Measurements from ENCODE around the gene C11orf21. TPM values are rescaled to one million over a fixed set of nuclear protein-coding genes. Genes with fewer than 3 reads are reported as not detected.
A peak's percentile ranks its signal among the peaks of the same experiment; 100 is the strongest.

The C11orf21 gene
- total RNA-seq, 1 donor from 2014 or later: not detected

DNA sequence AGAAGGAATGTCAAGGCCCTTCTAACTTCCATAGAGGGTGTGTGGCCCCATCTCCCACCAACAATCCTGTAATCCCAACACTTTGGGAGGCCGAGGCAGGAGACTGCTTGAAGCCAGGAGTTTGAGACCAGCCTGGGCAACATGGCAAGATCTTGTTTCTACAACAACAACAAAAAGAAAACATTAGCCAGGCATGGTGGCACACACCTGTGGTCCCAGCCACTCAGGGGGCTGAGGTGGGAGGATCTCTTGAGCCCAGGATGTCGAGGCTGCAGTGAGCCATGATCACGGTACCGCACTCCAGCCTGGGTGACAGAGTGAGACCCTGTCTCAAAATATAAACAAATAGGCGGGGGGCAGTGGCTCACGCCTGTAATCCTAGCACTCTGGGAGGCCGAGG is 17.0 kb upstream of the C11orf21 start:
- peak in 1 of 2 donors; percentile 30 for DNase-seq (ENCODE audit: low spot score in 2 of 2)
- peaks cover 8 to 15% of the 10 kb centered on the region in 2 donors for H3K4me1 ChIP-seq
- no peaks in the 10 kb centered on the region for H3K27me3 ChIP-seq
- no peaks in the 10 kb centered on the region for H3K36me3 ChIP-seq
- H3K27ac ChIP-seq: no peak overlapping the region
- no peaks in the 10 kb centered on the region for H3K9me3 ChIP-seq
- intact Hi-C loops (cut with DNase I): loop anchor here (5.0 kb wide), 1 partner anchor 569 kb away; the partner anchor contains the start of gene CDKN1C
- no peak overlapping the region for H3K4me3 ChIP-seq
- TF ChIP-seq, protein P1, sequence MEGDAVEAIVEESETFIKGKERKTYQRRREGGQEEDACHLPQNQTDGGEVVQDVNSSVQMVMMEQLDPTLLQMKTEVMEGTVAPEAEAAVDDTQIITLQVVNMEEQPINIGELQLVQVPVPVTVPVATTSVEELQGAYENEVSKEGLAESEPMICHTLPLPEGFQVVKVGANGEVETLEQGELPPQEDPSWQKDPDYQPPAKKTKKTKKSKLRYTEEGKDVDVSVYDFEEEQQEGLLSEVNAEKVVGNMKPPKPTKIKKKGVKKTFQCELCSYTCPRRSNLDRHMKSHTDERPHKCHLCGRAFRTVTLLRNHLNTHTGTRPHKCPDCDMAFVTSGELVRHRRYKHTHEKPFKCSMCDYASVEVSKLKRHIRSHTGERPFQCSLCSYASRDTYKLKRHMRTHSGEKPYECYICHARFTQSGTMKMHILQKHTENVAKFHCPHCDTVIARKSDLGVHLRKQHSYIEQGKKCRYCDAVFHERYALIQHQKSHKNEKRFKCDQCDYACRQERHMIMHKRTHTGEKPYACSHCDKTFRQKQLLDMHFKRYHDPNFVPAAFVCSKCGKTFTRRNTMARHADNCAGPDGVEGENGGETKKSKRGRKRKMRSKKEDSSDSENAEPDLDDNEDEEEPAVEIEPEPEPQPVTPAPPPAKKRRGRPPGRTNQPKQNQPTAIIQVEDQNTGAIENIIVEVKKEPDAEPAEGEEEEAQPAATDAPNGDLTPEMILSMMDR (IDR thresholded peaks at IDR 0.05): no peak

DNA sequence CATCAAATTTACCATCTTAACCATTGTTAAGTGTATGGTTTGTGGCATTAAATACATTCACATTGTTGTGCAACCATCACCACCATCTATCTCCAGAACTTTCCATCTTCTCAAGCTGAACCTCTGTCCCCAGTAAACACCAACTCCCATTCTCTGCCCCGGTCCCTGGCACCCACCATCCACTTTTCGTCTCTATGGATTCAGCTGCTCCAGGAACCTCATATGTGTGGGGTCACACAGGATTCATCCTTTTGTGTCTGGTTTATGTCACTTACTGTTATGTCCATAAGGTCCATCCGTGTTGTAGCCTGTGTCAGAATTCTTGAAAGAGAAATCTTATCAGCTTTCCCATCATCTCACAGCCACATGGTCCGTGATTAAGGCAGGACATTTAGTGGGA is 16.4 kb upstream of the C11orf21 start:
- TF ChIP-seq, protein P1 (IDR thresholded peaks at IDR 0.05): no peak
- Histone ChIP-seq H3K9me3 (no peaks in the 10 kb centered on the region), H3K4me3 (no peak overlapping the region), H3K36me3 (no peaks in the 10 kb centered on the region), H3K4me1 (peaks cover 8 to 15% of the 10 kb centered on the region in 2 donors), H3K27ac (no peak overlapping the region), H3K27me3 (no peaks in the 10 kb centered on the region)
- intact Hi-C loops (cut with DNase I): loop anchor here (5.0 kb wide), 1 partner anchor 569 kb away; the partner anchor contains the start of gene CDKN1C
- DNase-seq (ENCODE audit: low spot score in 2 of 2): no peak

DNA sequence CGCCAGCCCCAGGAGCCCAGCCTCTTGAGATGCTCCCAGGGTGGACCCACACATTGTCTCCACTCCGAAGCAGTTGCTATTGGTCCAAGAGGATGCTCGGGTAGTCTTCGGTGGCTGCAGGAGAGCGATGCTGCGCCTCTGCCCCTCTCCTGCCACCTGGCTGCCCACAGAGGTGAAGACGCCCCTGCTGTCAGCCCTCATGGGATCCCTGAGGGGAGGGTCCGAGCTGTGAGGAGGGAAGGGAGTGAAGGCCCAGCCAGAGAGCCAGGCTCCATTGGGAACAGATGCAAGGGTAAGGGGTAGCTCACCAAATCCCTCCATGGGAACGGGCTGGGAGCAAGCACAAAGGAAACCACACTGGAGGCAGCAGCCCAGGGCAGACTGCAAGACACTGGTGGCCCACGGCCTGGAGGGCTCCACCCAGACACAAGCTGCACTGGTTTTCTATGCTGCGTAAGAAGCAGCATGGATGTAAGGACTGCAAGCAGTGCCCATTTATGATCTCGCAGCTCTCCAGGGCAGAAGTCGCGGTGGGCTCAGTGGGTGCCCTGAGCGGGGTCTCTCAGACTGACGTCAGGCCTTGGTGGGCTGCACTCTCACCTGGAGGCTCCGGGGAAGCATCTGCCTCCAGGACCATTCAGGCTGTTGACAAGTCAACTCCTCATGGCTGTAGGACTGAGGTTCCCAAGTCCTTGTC is 15.8 kb upstream of the C11orf21 start:
- TF ChIP-seq, protein P1 (IDR thresholded peaks at IDR 0.05): no peak
- Histone ChIP-seq H3K27ac (no peak overlapping the region), H3K9me3 (no peaks in the 10 kb centered on the region), H3K36me3 (no peaks in the 10 kb centered on the region), H3K27me3 (no peaks in the 10 kb centered on the region), H3K4me3 (no peak overlapping the region), H3K4me1 (peaks cover 8 to 18% of the 10 kb centered on the region in 2 donors)
- no peak for DNase-seq (ENCODE audit: low spot score in 2 of 2)
- intact Hi-C loops (cut with DNase I): loop anchor here (5.0 kb wide), 1 partner anchor 570 kb away; the partner anchor contains the start of gene CDKN1C

DNA sequence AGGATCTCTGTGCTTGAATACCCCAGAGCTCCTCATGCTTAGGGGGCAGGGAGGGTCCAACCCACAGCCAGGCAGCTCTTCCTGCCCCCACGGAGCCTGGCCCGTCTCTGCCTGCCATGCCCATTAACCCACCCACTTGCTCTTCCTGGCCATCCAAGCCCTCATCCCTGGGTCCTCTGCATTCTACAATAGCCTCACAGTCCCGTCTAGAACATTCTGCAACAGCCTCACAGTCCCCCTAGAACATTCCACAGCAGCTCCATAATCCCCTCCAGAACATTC is 15.2 kb upstream of the C11orf21 start:
- no peak overlapping the region for H3K27ac ChIP-seq
- DNase-seq (ENCODE audit: low spot score in 2 of 2): no peak
- TF ChIP-seq, protein P1 (IDR thresholded peaks at IDR 0.05): no peak
- H3K27me3 ChIP-seq: no peaks in the 10 kb centered on the region
- no peaks in the 10 kb centered on the region for H3K36me3 ChIP-seq
- no peaks in the 10 kb centered on the region for H3K9me3 ChIP-seq
- peaks cover 8 to 19% of the 10 kb centered on the region in 2 donors for H3K4me1 ChIP-seq
- intact Hi-C loops (cut with DNase I): loop anchor here (5.0 kb wide), 1 partner anchor 570 kb away; the partner anchor contains the start of gene CDKN1C
- no peak overlapping the region for H3K4me3 ChIP-seq

DNA sequence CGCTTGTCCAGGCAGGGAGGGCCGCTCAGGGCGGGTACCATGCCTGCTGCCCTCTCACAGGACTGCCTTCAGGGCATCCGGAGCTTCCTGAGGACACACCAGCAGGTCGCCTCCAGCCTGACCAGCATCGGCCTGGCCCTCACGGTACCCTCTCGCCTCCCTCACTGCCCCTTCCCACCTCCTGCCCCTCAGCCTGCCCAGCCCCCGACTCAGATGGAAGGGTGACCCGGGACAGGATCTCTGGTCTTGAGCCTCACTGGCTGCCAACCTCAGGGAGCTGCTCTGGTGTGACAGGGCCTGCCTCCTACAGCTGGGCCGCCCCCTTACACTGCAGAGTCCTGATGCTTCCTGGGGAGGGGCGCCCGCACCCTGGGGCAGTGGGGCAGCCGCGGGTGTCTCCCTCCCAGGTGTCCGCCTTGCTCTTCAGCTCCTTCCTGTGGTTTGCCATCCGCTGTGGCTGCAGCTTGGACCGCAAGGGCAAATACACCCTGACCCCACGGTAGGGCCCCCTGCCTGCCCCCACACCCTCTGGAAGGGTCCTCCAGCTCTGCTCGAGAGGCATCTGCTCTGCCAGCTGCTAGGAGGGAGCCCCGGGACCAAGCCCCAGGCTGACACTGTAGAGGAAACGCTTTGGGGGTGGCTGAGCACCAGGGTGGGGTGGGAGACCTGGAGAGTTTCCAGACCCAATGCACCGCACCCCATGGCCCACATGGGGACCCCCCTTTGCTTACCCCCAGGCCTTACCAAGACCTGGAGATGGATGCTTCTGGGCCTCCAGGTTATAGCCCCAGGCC is 14.6 kb upstream of the C11orf21 start:
- Histone ChIP-seq H3K27me3 (no peaks in the 10 kb centered on the region), H3K36me3 (no peaks in the 10 kb centered on the region), H3K4me1 (peaks cover 8 to 19% of the 10 kb centered on the region in 2 donors), H3K4me3 (no peak overlapping the region), H3K9me3 (no peaks in the 10 kb centered on the region), H3K27ac (peak overlapping the region; percentile 80 to 82)
- DNase-seq (ENCODE audit: low spot score in 2 of 2): peak in 1 of 2 donors; percentile 58
- TF ChIP-seq, protein P1 (IDR thresholded peaks at IDR 0.05): no peak
- intact Hi-C loops (cut with DNase I): loop anchor here (5.0 kb wide), 1 partner anchor 571 kb away; the partner anchor contains the start of gene CDKN1C
